SJCRH30 (cell line): ENCODE measurements around the gene KRTAP10-4. TPM values are rescaled to one million over a fixed set of nuclear protein-coding genes. Genes with fewer than 3 reads are reported as not detected.
A peak's percentile ranks its signal among the peaks of the same experiment; 100 is the strongest.
"Not testable (repeated sequence)": the region's sequence is repeated elsewhere in the genome, so short reads cannot be mapped to it uniquely, and the experiment has no call there.

ENCODE experiments used
- DNase-seq, 2 experiments: peaks; one replicate each; pipeline ENCODE4 v3.0.0-alpha.2; 2015 to 2020
- H3K27ac ChIP-seq: fragments of 250-450 bp; sonication (Bioruptor Pico); 2 replicates; pipeline ENCODE4 v1.5.1; 2020; ENCODE audit warnings: mild to moderate bottlenecking, moderate library complexity
- H3K27me3 ChIP-seq: fragments of 250-450 bp; sonication (Bioruptor Pico); 2 replicates; pipeline ENCODE4 v1.5.1; 2020; ENCODE audit warnings: mild to moderate bottlenecking, moderate library complexity
- H3K36me3 ChIP-seq: fragments of 250-450 bp; sonication (Bioruptor Pico); 2 replicates; pipeline ENCODE4 v1.5.1; 2020; ENCODE audit warnings: mild to moderate bottlenecking, moderate library complexity
- H3K4me1 ChIP-seq: fragments of 250-450 bp; sonication (Bioruptor Pico); 2 replicates; pipeline ENCODE4 v1.5.1; 2020; ENCODE audit warnings: mild to moderate bottlenecking, moderate library complexity
- H3K4me3 ChIP-seq: fragments of 250-450 bp; sonication (Bioruptor Pico); 2 replicates; pipeline ENCODE4 v1.5.1; 2020; ENCODE audit warnings: mild to moderate bottlenecking, moderate library complexity
- H3K9me3 ChIP-seq: fragments of 250-450 bp; sonication (Bioruptor Pico); replicated peaks from 2 replicates; pipeline ENCODE4 v1.5.1; 2020; ENCODE audit warnings: mild to moderate bottlenecking, moderate library complexity
- total RNA-seq: library from RNA; depleted of rRNA; stranded (reverse); fragments of >200 nt; shearing (Covaris generic); gene quantifications from 2 replicates; pipeline ENCODE4 v1.2.3, GENCODE V29; 2014; rRNA removed

Gene KRTAP10-4, protein sequence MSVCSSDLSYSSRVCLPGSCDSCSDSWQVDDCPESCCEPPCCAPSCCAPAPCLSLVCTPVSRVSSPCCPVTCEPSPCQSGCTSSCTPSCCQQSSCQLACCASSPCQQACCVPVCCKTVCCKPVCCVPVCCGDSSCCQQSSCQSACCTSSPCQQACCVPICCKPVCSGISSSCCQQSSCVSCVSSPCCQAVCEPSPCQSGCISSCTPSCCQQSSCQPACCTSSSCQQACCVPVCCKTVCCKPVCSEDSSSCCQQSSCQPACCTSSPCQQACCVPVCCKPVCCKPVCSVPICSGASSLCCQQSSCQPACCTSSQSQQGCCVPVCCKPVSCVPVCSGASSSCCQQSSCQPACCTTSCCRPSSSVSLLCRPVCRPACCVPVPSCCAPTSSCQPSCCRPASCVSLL
- not detected in 2 replicates for total RNA-seq

DNA sequence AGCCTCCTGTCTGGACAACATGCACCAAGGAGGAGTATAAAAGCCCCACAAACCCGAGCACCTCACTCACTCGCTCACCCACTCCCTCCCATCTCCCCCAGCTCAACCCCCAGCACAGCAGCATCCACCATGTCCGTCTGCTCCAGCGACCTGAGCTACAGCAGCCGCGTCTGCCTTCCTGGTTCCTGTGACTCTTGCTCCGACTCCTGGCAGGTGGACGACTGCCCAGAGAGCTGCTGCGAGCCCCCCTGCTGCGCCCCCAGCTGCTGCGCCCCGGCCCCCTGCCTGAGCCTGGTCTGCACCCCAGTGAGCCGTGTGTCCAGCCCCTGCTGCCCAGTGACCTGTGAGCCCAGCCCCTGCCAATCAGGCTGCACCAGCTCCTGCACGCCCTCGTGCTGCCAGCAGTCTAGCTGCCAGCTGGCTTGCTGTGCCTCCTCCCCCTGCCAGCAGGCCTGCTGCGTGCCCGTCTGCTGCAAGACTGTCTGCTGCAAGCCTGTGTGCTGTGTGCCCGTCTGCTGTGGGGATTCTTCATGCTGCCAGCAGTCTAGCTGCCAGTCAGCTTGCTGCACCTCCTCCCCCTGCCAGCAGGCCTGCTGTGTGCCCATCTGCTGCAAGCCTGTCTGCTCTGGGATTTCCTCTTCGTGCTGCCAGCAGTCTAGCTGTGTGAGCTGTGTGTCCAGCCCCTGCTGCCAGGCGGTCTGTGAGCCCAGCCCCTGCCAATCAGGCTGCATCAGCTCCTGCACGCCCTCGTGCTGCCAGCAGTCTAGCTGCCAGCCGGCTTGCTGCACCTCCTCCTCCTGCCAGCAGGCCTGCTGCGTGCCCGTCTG is at the start of gene KRTAP10-4:
Gene KRTAP10-4 (plus strand): TSS at position 100 of the 827 bp plus-strand sequence. CDS start 30 bp downstream, at position 130.
- not testable (repeated sequence) for DNase-seq, H3K27ac ChIP-seq, H3K4me1 ChIP-seq, H3K36me3 ChIP-seq, H3K27me3 ChIP-seq, H3K4me3 ChIP-seq, H3K9me3 ChIP-seq

DNA sequence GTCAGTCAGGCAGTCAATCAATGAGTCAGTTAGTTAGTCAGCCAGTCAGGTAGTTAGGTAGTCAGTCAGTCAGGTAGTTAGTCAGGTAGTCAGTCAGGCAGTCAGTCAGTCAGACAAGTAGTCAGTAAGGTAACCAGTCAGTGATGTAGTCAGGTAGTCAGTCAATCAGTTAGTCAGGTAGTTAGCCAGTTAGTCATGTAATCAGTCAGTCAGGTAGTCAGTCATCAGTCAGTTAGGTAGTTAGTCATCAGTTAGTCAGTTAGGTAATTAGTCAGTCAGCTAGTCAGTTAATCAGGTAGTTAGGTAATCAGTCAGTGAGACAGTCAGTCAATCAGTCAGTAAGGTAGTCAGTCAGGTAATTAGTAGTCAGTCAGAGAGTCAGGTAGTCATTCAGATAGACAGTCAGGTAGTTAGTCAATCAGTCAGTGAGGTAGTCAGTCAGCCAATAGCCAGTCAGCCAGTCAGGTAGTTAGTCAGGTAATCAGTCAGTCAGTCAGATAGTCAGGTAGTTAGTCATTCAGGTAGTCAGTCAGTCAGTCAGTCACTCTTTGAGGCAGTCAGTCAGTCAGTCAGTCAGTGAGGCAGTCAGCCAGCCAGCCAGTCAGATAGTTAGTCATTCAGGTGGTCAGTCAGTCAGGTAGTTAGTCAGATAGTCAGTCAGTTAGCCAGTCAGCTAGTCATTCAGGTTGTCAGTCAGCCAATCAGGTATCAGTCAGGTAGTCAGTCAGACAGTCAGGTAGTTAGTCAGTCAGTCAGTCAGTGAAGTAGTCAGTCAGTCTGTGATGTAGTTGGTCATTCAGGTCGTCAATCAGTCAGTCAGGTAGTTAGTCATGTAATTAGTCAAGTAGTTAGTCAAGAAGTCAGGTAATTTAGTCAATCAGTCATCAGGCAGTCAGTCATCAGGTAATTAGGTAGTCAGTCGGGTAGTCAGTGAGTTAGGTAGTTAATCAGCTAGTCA is 48.8 kb upstream of the KRTAP10-4 start:
- Histone ChIP-seq H3K27me3 (no peaks in the 10 kb centered on the region), H3K36me3 (no peaks in the 10 kb centered on the region), H3K9me3 (0 out of 2 replicates have a peak, but pooled peaks cover 4% of the 10 kb centered on the region), H3K27ac (no peak overlapping the region), H3K4me1 (no peaks in the 10 kb centered on the region), H3K4me3 (no peak overlapping the region)
- DNase-seq, result no peak

DNA sequence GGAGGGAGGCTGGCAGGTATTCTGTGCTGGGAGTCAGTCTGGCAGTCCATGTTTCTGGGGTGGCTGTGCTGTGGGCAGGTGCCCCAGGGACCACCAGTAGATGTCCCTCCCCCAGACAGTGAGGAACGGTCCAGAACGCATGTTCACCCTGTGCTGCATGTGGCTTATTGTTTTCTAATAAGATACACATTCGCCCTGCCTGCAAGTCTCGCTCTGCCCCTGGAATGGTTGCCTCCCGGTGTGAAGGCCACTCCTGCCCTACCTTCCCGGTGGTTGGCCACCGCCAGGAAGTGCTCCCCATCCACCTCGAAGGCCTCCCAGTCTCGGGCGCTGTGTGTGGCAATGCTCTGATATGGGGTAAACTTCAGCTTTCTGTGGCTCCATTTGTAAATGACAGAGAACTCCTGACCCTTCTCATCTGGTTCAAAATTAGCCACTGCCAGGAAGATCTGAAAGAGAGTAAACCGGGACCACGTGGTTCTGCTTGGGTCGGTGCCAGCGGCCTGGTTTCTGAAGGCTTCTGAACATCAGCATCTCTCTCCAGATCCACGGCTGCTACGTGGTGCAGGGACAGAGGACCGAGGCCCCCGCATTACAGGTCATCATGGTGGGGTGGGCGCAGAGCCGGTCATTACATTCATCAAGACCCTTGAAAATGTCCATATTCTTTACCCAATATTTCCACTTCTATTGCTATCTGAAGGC is 48.0 kb upstream of the KRTAP10-4 start:
- Histone ChIP-seq H3K27ac (no peak overlapping the region), H3K9me3 (0 out of 2 replicates have a peak, but pooled peaks cover 4% of the 10 kb centered on the region), H3K36me3 (no peaks in the 10 kb centered on the region), H3K4me1 (no peaks in the 10 kb centered on the region), H3K27me3 (no peaks in the 10 kb centered on the region), H3K4me3 (no peak overlapping the region)
- no peak for DNase-seq

DNA sequence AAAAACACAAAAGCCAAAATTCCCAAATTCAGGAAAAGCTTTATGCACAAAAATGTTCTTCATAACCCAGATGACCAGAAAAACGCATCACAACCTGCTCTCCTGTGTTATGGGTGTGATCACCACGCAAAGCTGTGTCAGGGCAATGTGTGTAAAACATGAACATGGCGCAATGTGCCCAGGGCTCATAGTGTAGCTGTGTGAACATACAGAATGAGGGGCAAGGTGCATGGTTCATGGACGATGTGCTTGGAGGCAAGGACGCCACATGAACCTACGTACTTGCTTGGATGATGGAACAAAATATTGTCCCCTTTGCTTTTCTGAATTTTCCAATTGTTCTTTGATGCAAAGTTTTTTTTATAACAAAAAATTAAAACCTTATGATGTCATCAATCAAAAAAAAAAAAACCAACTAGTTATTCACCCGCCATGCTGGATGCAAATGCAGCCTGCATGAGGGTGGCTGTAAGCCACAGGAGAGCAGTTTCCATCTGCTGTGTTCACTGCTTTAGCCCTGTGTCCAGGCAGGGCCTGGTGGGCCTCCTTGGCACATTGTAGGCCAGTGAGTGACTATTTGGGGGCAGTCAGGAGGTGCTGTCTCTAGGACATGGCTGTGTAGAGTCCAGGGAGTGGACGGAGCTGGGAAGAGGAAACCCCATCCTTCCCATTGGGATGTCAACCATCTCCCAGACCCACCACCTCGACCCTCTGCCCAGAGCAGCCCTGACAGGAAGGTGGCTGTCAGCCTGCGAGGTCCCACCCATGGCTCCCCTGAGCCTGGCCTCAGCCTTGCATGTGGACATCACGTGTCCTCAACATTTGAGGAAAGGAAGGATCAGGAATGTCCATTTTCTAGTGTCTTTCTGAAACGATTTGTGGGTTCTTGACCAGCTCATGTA is 47.2 kb upstream of the KRTAP10-4 start:
- Histone ChIP-seq H3K9me3 (0 out of 2 replicates have a peak, but pooled peaks cover 4% of the 10 kb centered on the region), H3K4me3 (no peak overlapping the region), H3K27me3 (no peaks in the 10 kb centered on the region), H3K4me1 (no peaks in the 10 kb centered on the region), H3K27ac (no peak overlapping the region), H3K36me3 (no peaks in the 10 kb centered on the region)
- no peak for DNase-seq

DNA sequence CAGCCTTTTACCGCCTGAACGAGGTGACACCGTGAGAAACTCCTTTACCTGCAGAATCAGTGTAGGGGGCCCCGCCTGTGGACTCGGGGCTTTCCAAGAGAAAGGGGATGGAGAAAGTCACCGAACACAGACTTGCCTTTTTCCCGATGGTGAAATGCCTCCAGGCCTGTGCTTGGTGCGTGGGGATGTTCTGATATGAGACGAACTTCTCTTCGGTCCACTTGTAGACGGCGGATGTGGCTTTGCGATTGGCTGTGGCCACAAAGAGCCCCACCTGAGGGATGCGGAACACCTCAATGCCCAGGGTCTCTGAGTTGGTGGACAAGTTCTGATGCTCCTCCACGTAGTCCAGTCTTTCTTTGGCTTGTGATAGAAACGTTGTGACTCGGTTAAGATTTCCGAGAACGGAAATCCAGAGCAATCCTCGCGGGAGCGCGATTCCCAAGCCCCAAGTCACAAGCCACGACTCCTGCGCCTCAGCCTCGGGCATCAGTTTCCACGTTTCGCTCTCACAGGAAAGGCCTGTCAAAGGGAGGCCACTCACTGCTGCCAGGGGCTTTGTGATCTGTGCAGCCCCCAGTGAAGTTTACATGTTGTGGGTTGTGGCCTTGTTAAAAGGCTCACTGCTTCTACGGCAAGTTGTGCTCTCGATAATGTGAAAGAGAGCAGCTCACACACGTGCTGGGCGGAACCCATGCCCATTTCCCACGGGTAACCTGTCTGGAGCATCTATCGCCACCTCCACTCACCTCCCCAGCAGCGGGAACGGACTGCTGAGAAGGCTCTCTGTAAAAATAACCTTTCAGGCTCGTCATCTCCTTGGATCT is 46.2 kb upstream of the KRTAP10-4 start:
- H3K4me1 ChIP-seq, result no peaks in the 10 kb centered on the region
- no peak for DNase-seq
- 0 out of 2 replicates have a peak, but pooled peaks cover 4% of the 10 kb centered on the region for H3K9me3 ChIP-seq
- no peak overlapping the region for H3K27ac ChIP-seq
- no peaks in the 10 kb centered on the region for H3K27me3 ChIP-seq
- H3K4me3 ChIP-seq, result no peak overlapping the region
- no peaks in the 10 kb centered on the region for H3K36me3 ChIP-seq

DNA sequence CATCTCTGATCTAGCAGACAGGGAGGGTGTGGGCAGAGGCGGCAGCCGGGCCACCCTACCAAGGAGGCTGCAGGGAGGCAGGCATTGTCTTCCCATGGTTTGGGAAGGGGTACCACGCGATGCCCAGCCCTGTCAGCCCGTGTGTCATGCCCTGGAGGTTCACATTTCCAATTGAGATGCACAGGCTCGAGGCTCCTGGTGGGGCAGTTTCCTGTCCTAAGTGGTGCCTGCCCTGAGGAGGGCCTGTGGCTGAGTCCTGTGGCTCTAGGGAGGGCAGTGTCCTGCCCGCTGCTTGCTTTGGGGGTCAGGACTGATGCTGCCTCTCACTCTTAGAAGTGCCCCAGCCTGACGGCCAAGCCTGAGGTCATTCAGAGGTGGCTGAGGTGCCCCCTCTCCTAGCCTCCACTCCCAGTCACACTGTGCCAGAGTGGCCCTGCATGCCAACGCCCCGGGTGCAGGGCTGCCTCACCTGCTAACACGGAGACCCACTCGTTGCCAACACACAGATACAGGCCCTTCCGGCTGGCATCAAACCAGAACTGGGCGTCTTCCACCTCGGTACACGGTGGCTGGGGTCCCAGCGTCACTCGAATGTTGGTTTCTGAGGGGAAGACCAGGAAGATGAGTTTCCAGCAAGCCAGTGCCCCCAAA is 45.4 kb upstream of the KRTAP10-4 start:
- H3K27me3 ChIP-seq, result no peaks in the 10 kb centered on the region
- no peaks in the 10 kb centered on the region for H3K4me1 ChIP-seq
- H3K27ac ChIP-seq, result no peak overlapping the region
- no peaks in the 10 kb centered on the region for H3K36me3 ChIP-seq
- 0 out of 2 replicates have a peak, but pooled peaks cover 4% of the 10 kb centered on the region for H3K9me3 ChIP-seq
- no peak for DNase-seq
- no peak overlapping the region for H3K4me3 ChIP-seq

DNA sequence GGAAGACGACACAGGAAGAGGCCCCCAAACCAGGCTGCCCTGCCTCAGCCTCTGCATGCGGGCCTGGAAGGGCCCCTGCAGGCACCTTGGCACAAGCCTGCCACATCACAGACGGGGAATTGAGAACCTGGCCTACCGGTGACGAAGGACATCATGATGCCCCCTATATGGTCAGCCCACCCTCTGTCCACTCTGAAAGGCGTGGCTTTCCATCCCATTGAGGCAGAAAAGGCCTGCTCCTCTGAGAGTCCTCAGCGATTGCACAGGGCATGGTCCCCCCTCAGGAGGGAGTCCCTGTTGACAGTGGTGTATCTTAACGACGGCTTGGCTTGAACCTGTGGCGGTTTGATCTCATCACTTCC is 44.9 kb upstream of the KRTAP10-4 start:
- H3K4me3 ChIP-seq, result no peak overlapping the region
- H3K27ac ChIP-seq, result no peak overlapping the region
- DNase-seq, result no peak
- H3K36me3 ChIP-seq, result no peaks in the 10 kb centered on the region
- H3K9me3 ChIP-seq, result 0 out of 2 replicates have a peak, but pooled peaks cover 4% of the 10 kb centered on the region
- H3K27me3 ChIP-seq, result no peaks in the 10 kb centered on the region
- H3K4me1 ChIP-seq, result no peaks in the 10 kb centered on the region

DNA sequence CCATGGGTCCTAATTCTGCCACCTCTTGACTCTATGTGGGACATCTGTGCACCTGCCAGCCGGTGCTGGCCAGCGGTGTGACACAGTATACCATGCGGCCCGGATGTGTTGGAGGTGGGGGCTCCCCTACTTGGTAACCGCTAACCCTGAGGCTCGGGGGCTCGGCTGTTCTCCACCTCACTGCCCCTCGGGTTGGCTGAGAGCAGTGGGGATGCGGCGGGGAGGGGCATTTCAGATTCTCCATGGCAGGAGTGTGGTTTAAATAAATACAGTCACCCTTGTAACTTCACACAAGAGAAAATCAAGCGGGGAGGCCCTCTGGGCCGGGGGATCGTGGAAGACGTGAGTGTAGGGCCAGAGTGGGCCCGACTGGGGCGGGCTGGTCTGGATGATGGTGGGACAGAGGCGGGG is 44.5 kb upstream of the KRTAP10-4 start:
- H3K36me3 ChIP-seq, result no peaks in the 10 kb centered on the region
- no peak overlapping the region for H3K27ac ChIP-seq
- no peaks in the 10 kb centered on the region for H3K4me1 ChIP-seq
- no peaks in the 10 kb centered on the region for H3K27me3 ChIP-seq
- no peak for DNase-seq
- no peak overlapping the region for H3K4me3 ChIP-seq
- H3K9me3 ChIP-seq, result no peaks in the 10 kb centered on the region

DNA sequence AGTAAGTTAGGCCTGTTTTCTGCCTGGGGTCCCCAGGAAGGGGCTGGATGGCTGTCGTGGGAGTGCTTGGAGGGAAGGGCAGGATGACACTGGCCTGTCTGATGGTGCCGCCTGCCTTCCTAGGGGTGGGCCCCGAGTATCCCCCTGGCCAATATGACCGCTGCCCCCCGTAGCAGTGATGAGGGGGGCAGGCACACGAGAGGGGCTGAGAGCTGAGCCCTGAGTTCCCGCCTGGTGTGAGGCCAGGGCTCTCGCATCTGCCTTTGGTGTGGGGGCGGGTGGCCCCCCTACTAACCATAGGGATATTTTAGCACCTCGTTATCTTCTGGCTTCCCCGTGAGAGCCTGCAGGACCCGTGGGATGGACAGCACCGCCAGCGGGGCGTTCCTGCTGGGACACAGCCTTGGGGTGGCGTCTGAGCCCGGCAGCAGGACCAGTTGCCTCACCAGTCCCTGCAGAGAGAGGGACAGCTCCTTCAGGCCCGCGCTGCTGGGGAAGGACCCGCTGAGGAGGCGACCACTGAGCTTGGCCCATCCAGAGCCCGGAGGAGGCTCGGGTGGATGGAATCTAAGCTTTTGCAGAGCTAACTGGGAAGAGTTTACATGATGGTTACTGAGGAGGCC is 43.9 kb upstream of the KRTAP10-4 start:
- DNase-seq, result no peak
- no peaks in the 10 kb centered on the region for H3K36me3 ChIP-seq
- H3K4me1 ChIP-seq, result no peaks in the 10 kb centered on the region
- no peak overlapping the region for H3K4me3 ChIP-seq
- H3K9me3 ChIP-seq, result no peaks in the 10 kb centered on the region
- no peak overlapping the region for H3K27ac ChIP-seq
- H3K27me3 ChIP-seq, result no peaks in the 10 kb centered on the region

DNA sequence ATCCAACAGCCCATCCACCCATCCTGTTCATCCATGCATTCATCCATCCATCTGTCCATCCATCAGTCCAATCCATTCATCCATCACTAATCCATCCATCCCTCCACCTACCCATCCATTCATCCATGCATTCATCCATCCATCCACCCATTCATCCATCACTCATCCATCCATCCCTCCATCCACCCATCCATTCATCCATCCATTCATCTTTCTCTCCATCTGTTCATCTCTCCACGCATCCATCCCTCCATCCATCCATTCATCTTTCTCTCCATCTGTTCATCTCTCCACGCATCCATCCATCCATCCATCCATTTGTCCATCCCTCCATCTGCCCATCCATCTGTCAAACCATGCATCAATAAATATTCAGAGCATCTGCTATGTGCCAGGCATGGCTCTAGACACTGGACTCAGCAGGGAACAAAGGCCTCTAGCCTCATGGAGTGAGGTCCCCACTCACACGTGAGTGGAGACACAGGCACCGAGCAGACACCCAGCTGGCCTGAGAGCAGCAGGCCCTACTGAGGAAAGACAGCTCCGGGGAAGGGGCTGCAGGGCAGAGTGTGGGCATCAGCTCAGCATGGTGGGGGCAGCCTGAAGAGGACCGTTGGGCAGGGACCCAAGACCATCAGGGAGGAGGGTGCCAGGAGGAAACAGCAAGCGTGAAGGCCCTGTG is 43.2 kb upstream of the KRTAP10-4 start:
- H3K27ac ChIP-seq, result no peak overlapping the region
- H3K4me3 ChIP-seq, result no peak overlapping the region
- H3K27me3 ChIP-seq, result no peaks in the 10 kb centered on the region
- DNase-seq, result no peak
- H3K36me3 ChIP-seq, result no peaks in the 10 kb centered on the region
- no peaks in the 10 kb centered on the region for H3K9me3 ChIP-seq
- H3K4me1 ChIP-seq, result no peaks in the 10 kb centered on the region

DNA sequence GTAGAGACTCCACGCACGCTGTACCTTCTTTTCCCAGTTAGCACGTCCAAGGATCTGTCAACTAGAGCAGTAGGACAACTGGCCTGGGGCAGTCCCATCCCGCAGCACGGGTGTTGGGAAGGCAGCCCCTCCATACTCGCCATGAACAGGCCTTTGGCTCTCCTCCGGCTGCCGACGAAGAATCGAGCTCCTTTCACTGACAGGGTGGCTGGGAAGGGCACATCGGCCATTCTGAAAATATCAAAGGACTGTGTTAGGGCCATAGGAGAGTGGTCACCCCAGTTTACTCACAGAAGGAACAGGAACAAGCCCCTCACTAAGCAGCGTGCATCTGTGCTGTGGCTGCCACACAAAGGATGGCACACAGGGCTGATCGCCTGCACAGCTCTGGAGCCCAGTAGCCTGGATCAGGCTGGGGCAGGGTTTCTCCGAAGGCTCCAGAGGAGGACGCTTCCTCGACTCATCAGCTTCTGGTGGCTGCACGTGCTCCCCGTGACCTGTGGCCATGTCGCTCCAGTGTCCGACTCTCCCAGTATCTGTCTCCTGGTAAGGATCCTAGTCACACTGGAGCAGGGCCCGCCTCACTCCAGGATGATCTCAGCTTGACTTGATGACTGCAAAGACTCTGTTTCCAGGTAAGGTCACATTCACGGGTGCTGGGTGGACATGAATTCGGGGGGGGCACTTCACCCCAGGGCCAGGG is 42.5 kb upstream of the KRTAP10-4 start:
- no peaks in the 10 kb centered on the region for H3K36me3 ChIP-seq
- no peaks in the 10 kb centered on the region for H3K4me1 ChIP-seq
- H3K9me3 ChIP-seq, result no peaks in the 10 kb centered on the region
- no peaks in the 10 kb centered on the region for H3K27me3 ChIP-seq
- DNase-seq, result peak in 1 of 2 experiments; percentile 0
- H3K27ac ChIP-seq, result no peak overlapping the region
- no peak overlapping the region for H3K4me3 ChIP-seq
